HG03575 (cell line): ENCODE measurements around the gene SNX6.
"Not testable (repeated sequence)": the region's sequence is repeated elsewhere in the genome, so short reads cannot be mapped to it uniquely, and the experiment has no call there.

Experiments used
- ATAC-seq: cut with Tn5 transposase; IDR thresholded peaks from one replicate; pipeline ENCODE4 v1.9.1; 2021; ENCODE audit not compliant: unreplicated experiment, insufficient number of reproducible peaks, low FRiP score; ENCODE audit errors: extremely low read depth

Gene SNX6

GRCh38 chr14:34583525-34583924, 46.4 kb downstream of the SNX6 start:
- no peak for ATAC-seq

DNA sequence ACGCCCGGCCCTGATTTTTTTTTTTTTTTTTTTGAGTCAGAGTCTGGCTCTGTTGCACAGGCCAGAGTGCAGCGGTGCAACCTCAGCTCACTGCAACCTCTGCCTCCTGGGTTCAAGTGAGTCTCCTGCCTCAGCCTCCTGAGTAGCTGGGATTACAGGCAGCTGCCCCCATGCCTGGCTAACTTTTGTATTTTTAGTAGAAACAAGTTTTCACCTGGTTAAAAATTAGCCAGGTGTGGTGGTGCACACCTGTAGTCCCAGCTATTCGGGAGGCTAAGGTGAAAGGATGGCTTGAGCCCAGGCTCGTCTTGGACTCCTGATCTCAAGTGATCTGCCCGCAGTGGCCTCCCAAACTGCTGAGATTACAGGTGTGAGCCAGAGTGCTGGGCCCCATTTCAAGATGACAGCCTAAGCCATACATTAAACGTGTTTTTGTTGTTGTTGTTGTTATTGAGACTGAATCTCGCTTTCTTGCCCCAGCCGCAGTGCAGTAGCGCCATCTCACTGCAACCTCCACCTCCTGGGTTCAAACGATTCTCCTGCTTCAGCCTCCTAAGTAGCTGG, 47.7 kb downstream of the SNX6 start:
- ATAC-seq = no peak

DNA sequence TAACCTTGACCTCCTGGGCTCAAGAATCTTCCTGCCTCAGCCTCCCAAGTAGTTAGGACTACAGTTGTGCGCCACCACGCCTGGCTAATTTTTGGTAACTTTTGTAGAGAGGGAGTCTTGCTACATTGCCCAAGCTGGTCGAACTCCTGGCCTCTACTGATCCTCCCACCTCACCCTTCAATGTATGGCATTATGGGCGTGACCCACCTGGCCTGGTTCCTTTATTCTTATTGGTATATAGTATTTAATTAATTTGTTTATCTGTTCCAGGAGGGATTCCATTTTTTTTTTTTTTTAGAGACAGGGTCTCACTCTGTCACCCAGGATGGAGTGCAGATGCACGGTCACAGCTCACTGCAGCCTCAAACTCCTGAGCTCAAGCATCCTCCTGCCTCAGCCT, 49.6 kb downstream of the SNX6 start:
- no peak for ATAC-seq

GRCh38 chr14:34571771-34572170, 58.2 kb downstream of the SNX6 start:
- no peak for ATAC-seq

DNA sequence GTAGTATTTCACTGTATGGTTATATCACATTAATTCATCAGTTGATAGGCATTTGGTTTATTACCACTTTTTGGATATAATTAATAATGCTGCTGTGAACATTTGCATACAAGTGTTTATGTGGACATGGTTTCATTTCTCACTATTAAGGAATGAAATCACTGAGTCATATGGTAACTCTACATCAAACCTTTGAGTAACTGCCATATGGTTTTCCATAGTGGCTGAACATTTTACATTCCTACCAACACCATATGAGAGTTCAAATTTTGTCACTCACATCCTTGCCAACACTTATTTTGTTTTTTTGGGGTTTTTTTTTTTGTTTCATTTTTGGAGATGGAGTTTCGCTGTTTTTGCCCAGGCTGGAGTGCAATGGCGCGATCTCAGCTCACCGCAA, 60.2 kb downstream of the SNX6 start:
- ATAC-seq = no peak

DNA sequence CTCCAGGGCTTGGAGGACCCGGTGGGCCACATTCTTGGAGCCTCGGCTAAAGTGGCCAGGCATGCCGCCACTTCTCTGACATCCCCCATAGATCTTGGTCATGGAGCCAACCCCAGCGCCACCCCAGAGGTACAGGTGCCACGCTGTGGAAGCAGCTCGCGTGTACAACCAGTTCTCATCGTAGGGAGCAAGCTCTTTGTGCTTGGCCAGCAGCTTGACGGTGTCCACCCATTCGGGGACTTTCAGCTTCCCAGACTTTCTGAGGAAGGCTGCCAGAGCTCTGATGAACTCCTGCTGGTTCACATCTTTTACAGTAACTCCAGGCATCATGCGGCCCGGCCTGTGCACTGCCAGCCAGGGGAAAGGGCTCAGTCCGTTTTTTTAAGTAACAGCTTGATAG, 61.1 kb downstream of the SNX6 start:
- ATAC-seq = no peak

DNA sequence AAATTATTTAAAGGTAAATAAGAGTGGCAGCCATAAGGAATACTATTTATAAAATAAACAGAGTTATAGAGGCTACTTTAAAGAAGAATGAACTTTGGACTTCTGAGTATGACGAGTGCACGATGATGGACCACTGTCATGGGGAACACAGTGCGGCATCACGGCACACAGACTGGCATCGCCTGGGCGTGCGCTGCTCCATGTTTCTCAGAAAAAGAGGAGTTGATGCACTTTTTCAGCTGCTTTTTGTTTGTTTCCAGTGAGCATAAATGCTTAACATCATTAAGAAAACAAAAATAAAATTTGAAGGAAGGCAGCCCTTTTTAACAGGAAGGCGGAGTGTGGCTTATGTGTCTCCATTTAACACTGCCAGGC, 67.2 kb downstream of the SNX6 start:
- ATAC-seq = no peak

GRCh38 chr14:34562037-34562775, 67.7 kb downstream of the SNX6 start:
- ATAC-seq = not testable (repeated sequence)

- peak; percentile 19 for ATAC-seq
Measured at GRCh38 chr14:34556498-34556829, 73.5 kb downstream of the SNX6 start.

DNA sequence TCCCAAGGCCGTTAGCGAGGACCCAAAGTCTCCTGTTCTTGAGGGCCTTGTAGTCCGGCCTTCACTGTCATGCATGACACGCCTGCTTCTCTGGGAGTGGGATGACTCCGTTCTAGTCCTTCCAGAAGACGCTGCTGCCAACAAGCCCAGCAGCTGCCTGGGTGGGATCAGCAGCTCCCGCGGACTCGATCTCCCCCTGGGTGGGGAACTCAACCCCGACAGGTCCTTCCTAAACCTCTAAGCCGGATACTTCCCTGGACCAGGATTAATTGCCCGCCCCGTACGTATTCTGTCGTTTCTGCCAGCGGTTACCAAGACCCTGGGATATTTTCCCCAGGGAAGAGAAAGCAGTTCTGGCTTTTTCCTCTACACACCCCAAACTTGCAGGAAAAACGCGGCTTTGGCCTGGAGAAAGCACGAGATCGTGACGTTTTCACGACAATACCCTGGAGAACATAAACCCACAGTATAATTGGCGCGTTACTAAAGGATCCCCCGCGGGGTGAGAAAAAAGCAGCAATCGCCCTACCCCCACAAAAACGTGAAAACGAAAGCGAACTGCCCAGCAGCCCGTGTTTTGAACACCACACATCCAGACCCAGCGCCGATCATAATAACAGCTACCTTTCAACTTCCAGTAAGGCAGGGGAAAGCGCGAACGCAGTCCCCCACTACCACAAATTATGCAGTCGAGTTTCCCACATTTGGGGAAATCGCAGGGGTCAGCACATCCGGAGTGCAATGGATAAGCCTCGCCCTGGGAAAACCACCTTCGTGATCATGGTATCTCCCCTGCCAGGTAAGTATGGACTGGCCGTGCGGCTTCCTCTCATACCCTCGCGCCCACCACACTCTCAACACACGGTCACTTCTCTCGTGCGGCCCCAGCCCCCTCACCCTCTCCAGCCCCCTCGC, 74.1 kb downstream of the SNX6 start:
- peak; percentile 65 for ATAC-seq

DNA sequence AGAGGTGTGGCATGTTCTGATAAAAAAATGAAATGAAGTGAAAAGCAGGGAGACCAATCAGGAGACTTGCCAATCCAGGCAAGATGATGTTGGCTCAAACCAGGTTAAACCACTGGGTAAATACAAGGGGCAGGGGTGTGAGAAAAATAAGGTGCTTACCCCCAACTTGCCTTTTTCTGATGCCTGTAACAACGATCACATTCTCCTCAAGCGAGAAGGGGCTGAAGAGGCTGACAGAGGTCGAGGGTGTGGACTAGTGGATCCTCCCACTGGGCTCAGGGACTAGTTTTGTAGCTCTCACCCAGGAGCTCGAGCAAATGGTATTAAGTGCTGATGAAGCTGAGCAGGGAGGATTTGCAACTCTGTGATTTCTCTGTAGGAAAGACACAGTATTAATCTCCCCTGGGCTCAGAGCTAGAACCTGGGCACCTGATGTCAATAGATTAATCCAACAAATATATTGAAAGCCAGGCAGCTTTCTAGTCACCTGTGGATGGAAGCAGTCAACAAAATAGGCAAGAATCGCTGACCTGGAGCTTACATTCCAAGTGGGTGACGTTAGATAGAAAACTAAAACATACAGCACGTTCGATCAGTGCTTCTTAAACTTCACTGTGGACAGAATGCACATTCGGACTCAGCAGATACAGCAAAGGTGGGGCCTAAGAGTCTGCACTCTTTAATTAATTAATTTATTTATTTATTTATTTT, 75.3 kb downstream of the SNX6 start:
- ATAC-seq = no peak

DNA sequence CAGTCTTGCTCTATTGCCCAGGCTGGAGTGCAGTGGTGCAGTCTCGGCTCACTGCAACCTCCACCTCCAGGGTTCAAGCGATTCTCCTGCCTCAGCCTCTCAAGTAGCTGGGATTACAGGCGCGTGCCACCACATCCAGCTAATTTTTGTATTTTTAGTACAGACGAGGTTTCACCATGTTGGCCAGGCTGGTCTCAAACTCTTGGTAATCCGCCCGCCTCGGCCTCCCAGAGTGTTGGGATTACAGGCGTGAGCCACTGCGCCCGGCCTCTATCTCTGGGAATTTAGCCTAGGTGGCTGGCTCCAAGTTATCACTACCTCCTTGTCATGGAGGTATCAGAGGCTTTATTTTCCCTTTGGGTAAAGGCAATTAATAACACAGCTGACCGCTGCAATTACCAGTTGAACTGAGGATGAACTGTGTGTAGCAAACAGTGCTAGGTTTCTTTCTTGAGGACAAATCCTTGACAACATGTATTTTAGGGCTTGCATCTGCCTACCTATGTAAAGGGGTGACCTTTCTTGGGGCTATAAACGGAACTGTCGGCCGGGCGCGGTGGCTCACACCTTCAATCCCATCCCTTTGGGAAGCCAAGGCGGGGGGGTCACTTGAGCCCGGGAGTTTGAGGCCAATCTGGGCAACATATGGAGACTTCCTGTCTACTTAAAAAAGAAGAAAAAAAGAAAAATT, 80.5 kb downstream of the SNX6 start:
- not testable (repeated sequence) for ATAC-seq

GRCh38 chr14:34548472-34548981, 81.4 kb downstream of the SNX6 start:
- no peak for ATAC-seq

- peak; percentile 20 for ATAC-seq
Measured at GRCh38 chr14:34547136-34547520, 82.8 kb downstream of the SNX6 start.

DNA sequence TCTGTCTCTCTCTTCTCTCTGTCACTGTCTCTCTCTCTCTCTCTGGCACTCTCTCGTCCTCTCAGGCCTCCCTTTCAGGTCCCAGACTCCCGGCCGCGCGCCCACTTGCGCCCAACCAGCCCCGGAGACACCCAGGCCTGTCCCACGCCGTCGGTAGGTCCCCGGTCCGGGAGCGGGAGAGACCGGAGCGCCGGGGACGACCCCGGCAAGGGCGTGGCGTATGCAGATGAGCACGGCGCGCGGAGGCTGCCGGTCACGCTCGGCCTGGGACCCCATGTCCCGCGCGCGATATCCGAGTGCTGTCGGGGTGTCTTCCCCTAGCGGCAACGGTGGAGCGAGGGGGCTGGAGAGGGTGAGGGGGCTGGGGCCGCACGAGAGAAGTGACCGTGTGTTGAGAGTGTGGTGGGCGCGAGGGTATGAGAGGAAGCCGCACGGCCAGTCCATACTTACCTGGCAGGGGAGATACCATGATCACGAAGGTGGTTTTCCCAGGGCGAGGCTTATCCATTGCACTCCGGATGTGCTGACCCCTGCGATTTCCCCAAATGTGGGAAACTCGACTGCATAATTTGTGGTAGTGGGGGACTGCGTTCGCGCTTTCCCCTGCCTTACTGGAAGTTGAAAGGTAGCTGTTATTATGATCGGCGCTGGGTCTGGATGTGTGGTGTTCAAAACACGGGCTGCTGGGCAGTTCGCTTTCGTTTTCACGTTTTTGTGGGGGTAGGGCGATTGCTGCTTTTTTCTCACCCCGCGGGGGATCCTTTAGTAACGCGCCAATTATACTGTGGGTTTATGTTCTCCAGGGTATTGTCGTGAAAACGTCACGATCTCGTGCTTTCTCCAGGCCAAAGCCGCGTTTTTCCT, 83.4 kb downstream of the SNX6 start:
- ATAC-seq = peak; percentile 57

- not testable (repeated sequence) for ATAC-seq
Measured at GRCh38 chr14:34540181-34541059, 89.5 kb downstream of the SNX6 start.
